Calu3 (cell line): ENCODE measurements around the gene CD52. TPM values are rescaled to one million over a fixed set of nuclear protein-coding genes. Genes with fewer than 3 reads are reported as not detected.

Experiments
- BruUV-seq: library from RNA; stranded (reverse); fragments of 400-500 nt; replicated peaks from 2 replicates; lab custom pipeline; 2021; lab: Mats Ljungman, UMichigan
- CTCF ChIA-PET: fragments of 300-600 bp; sonication (Branson Sonifier 250); formaldehyde crosslinking; loops from one replicate; lab custom pipeline; 2022; ENCODE audit warnings: antibody characterized with exemption; lab: Charles Lee
- DNase-seq: peaks from one replicate; pipeline ENCODE4 v3.0.0; 2022
- H3K27ac Mint-ChIP-seq: one replicate; pipeline ENCODE4 v1.8.0; 2022; ENCODE audit warnings: mixed read lengths; ENCODE audit not compliant: unreplicated experiment
- H3K27me3 Mint-ChIP-seq: one replicate; pipeline ENCODE4 v1.8.0; 2022; ENCODE audit warnings: mixed read lengths; ENCODE audit not compliant: unreplicated experiment
- H3K36me3 Mint-ChIP-seq: one replicate; pipeline ENCODE4 v1.8.0; 2022; ENCODE audit warnings: mild to moderate bottlenecking, moderate library complexity, mixed read lengths; ENCODE audit not compliant: insufficient read depth, unreplicated experiment
- H3K4me1 Mint-ChIP-seq: one replicate; pipeline ENCODE4 v1.8.0; 2022; ENCODE audit warnings: mild to moderate bottlenecking, low read depth, mixed read lengths; ENCODE audit not compliant: unreplicated experiment
- H3K4me3 Mint-ChIP-seq: one replicate; pipeline ENCODE4 v1.8.0; 2022; ENCODE audit warnings: mild to moderate bottlenecking, low read depth, moderate library complexity, mixed read lengths; ENCODE audit not compliant: unreplicated experiment
- H3K9me3 Mint-ChIP-seq: one replicate; pipeline ENCODE4 v1.8.0; 2022; ENCODE audit warnings: low read depth, mixed read lengths; ENCODE audit not compliant: unreplicated experiment
- CTCF ChIP-seq: fragments of 200-600 bp; IDR thresholded peaks from one replicate; pipeline ENCODE4 v1.8.0; 2022; ENCODE audit warnings: antibody characterized with exemption; ENCODE audit not compliant: unreplicated experiment
- intact Hi-C: fragments of 100-400 bp; cut with micrococcal nuclease; formaldehyde crosslinking; loops from one replicate; pipeline ENCODE4 v1.10.0; 2022; ENCODE audit not compliant: unreplicated experiment
- total RNA-seq: library from RNA; stranded (reverse); gene quantifications from 2 replicates; pipeline ENCODE4 v1.2.3, GENCODE V29; 2022

CD52 gene
- total RNA-seq, 1 experiment from 2014 or later: not detected

GRCh38 chr1:26280333-26281042 is 37.3 kb upstream of the CD52 start:
- Mint-ChIP-seq H3K27me3 (no peaks in the 10 kb centered on the region), H3K27ac (peak overlapping the region; percentile 92), H3K9me3 (no peaks in the 10 kb centered on the region), H3K4me3 (peak overlapping the region; percentile 81), H3K4me1 (peaks cover 59% of the 10 kb centered on the region), H3K36me3 (peaks cover 76% of the 10 kb centered on the region)
- BruUV-seq: no TSS peak
- TF ChIP-seq CTCF: no peak
- CTCF ChIA-PET: interaction anchor here (0.6 to 0.9 kb wide), 2 partner anchors 8 to 19 kb away, joined by 3 to 4 read pairs; no protein-coding TSS in a partner anchor
- DNase-seq: no peak
- intact Hi-C loops: no loop called here

- intact Hi-C loops: no loop called here
- TSS peak; percentile 85 for BruUV-seq
- Mint-ChIP-seq H3K27ac (peak overlapping the region; percentile 92), H3K27me3 (no peaks in the 10 kb centered on the region), H3K9me3 (no peaks in the 10 kb centered on the region), H3K36me3 (peaks cover 70% of the 10 kb centered on the region), H3K4me3 (peak overlapping the region; percentile 81), H3K4me1 (peaks cover 51% of the 10 kb centered on the region)
- DNase-seq: no peak
- no peak for TF ChIP-seq CTCF
- CTCF ChIA-PET: interaction anchor here (0.6 to 0.9 kb wide), 2 partner anchors 18 to 168 kb away, joined by 3 to 4 read pairs; no protein-coding TSS in a partner anchor
Measured at GRCh38 chr1:26281091-26281958, 36.4 kb upstream of the CD52 start.

- no peaks in the 10 kb centered on the region for H3K27me3 Mint-ChIP-seq
- peaks cover 67% of the 10 kb centered on the region for H3K36me3 Mint-ChIP-seq
- peaks cover 44% of the 10 kb centered on the region for H3K4me1 Mint-ChIP-seq
- H3K9me3 Mint-ChIP-seq: no peaks in the 10 kb centered on the region
- H3K4me3 Mint-ChIP-seq: no peak overlapping the region
- CTCF ChIA-PET: interaction anchor here (0.6 kb wide), 1 partner anchor 169 kb away, joined by 4 read pairs; no protein-coding TSS in a partner anchor
- no peak for DNase-seq
- TF ChIP-seq CTCF: no peak
- peak overlapping the region; percentile 92 for H3K27ac Mint-ChIP-seq
- BruUV-seq: no TSS peak
- intact Hi-C loops: no loop called here
Measured at GRCh38 chr1:26281971-26282370, 35.8 kb upstream of the CD52 start.

GRCh38 chr1:26282401-26282918 is 35.3 kb upstream of the CD52 start:
- Mint-ChIP-seq H3K27ac (no peak overlapping the region), H3K9me3 (no peaks in the 10 kb centered on the region), H3K4me1 (peaks cover 39% of the 10 kb centered on the region), H3K4me3 (no peak overlapping the region), H3K36me3 (peaks cover 63% of the 10 kb centered on the region), H3K27me3 (no peaks in the 10 kb centered on the region)
- intact Hi-C loops: no loop called here
- no peak for TF ChIP-seq CTCF
- CTCF ChIA-PET: no interaction called here
- no peak for DNase-seq
- BruUV-seq: no TSS peak
